HG03571 (cell line): ENCODE results near the gene QRSL1.
"Not testable (repeated sequence)": the region's sequence is repeated elsewhere in the genome, so short reads cannot be mapped to it uniquely, and the experiment has no call there.

Source experiments
- ATAC-seq: cut with Tn5 transposase; IDR thresholded peaks from one replicate; pipeline ENCODE4 v1.9.1; 2021; ENCODE audit not compliant: unreplicated experiment

The QRSL1 gene

DNA sequence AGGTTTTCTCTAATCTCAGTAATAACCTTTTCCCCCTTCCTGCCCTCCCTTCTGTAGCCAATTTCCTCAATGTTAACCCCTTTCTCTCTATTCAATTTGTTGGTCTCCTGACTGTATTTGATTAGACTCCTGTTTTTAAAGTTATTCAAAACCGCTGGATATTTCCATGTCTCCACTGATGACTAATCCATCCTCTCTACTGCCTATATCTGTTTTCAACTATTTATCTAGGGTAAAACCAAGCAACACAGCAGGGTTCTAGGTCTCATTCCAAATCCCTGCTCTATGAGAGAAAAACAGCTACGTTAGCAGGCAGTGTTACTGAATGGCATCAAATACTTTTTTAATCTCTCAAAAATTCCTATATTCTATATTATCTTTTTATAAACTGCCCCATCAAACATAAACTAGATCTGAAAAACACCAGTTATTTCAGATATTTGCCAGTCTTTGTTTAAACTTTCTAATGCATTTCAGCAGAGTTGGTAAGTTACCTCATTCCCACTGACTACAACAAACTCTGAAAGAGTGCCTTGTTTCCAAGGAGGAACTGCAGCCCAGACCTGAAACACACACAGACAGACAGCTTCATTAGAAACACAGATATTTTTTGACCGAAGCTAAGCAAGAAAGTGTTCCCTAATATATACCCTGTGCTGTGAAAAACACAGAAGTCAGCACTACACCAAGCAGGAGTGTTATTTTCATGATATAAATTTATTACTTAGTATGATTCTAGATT lies 8.3 kb upstream of the QRSL1 start:
- no peak for ATAC-seq

DNA sequence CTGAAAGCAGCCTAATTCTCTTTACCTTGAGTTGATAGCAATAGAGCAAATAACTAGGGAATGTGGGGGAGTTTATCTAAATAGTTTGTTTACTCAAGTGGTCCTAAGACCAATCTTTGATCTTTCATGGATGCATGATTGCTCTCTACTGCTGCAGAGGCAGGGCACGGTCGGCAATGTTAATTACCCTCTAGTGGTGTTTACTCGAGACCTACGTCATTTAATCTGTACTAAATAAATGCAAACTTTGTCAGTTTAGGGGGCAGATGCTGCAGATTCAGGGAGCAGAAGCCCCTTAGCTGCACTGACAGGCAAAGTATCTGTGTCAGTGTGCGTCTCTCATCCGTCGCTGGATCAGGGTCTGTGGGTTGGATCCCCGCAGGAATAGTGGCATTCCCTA lies 7.0 kb upstream of the QRSL1 start:
- ATAC-seq = no peak

DNA sequence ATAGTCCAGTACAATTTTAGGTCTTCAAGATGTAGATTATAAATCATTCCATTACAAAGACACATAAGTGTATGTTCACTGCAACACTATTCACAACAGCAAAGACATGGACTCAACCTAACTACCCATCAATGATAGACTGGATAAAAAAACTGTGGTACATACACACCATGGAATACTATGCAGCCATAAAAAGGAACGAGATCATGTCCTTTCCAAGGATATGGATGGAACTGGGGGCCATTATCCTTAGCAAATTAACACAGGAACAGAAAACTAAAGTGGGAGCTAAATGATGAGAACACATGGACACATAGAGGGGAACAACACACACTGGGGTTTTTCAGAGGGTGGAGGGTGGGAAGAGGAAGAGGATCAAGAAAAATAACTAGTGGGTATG lies 6.3 kb upstream of the QRSL1 start:
- no peak for ATAC-seq

- ATAC-seq = peak; percentile 46
Measured at GRCh38 chr6:106626485-106626884, 2.9 kb upstream of the QRSL1 start.

GRCh38 chr6:106627760-106628159 lies 1.6 kb upstream of the QRSL1 start:
- ATAC-seq = not testable (repeated sequence)

DNA sequence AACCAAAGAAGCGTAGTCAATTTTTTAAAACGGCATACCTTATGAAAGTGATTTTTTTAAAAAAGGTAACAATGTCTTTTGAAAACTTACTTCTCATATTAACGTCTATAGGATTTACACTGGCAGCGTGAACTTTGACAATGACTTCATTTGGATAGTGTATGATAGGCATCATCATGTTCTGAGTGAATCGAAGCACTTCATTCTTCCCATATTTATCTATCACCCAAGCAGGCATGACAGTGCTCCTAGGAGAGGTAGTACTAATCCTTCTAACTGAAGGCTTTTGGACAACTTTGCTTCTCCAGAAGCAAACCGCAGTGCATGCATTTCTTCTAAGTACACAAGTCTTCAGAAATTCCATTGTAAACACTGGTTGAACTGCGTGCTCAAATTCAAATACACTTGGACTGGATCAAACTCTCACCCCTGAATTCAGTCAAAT lies 698 bp upstream of the QRSL1 start:
- ATAC-seq = no peak

- peak; percentile 2 for ATAC-seq
Measured at GRCh38 chr6:106629859-106630163, 433 bp downstream of the QRSL1 start.

- no peak for ATAC-seq
Measured at GRCh38 chr6:106630366-106630765, 988 bp downstream of the QRSL1 start.

- ATAC-seq = no peak
Measured at GRCh38 chr6:106631346-106631745, 2.0 kb downstream of the QRSL1 start.

DNA sequence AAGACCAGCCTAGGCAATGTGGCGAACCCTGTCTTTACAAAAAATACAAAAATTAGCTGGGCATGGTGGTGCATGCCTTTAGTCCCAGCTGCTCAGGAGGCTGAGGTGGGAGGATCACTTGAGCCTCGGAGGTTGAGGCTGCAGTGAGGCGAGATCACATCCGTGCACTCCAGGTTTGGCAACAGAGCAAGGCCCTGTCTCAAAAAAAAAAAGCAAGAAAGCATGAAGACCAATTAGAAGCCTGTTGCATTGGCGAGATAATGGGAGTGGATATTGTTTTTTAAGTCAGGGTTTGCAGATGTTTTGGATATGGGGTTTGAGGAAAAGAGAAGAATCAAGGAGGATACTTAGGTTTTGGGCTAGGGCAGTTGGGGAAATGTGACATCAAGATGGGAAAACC lies 5.2 kb downstream of the QRSL1 start:
- ATAC-seq = no peak

- peak; percentile 25 for ATAC-seq
Measured at GRCh38 chr6:106637051-106637716, 7.8 kb downstream of the QRSL1 start.

DNA sequence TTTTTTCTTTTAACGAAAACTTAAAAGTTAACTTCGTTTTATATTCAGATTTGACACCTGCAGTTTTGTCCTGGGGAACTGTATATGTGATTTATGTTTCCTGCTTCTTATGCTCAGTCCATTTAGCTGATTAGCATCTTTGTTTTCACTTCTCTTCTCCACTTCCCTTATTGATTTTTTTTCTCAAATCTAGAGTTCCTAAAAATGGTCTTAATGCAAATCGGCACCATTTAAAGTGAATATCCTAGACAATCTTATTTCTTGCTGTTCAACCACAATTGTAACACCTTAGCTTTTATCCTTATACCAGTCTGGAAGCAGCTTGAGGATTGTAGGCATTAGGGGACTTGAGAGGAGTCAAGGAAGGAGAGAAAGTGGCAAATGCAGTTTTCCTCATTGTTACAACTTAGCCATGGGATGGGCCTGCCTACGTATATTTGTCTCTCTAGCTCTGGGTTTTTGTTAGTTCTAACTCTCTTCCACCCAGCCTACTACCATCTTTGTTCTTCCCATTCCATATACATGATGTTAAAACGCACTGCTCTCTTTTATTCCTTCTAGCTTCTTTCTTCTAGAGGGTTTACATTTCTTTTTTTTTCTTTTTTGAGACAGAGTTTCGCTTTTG lies 8.5 kb downstream of the QRSL1 start:
- peak; percentile 67 for ATAC-seq

DNA sequence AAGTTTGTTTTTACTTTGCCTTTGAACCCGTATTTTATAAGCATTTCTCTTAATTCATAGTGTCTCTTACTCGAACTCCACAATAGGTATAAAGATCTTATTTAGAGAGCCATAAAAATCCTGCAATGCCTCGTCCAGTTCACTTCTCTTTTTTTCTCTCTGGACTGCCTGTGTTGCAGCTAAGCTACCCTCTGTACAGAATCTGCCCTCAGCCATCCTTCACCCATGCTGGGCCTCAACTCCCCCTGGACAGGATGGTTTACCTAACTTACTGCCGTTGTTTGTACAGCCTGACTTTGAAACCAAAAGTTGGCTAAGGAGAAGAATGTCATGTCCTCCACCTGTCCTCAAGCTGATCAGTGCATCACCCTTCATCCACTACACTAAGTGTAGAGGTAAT lies 10.4 kb downstream of the QRSL1 start:
- no peak for ATAC-seq

DNA sequence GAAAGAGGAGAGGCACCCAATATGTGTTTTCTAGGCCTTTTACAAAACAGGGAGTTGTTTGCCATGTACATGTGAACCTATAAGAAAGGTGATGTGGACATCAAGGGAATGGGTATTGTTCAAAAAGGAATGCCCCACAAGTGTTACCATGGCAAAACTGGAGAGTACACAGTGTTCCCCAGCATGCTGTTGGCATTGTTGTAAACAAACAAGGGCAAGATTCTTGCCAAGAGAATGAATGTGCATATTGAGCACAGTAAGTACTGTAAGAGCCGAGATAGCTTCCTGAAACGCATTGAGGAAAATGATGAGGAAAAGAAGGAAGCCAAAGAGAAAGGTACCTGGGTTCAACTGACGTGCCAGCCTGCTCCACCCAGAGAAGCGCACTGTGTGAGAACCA lies 13.1 kb downstream of the QRSL1 start:
- no peak for ATAC-seq

- ATAC-seq = no peak
Measured at GRCh38 chr6:106643061-106643460, 13.7 kb downstream of the QRSL1 start.

GRCh38 chr6:106648651-106649308 lies 19.4 kb downstream of the QRSL1 start:
- ATAC-seq = no peak

DNA sequence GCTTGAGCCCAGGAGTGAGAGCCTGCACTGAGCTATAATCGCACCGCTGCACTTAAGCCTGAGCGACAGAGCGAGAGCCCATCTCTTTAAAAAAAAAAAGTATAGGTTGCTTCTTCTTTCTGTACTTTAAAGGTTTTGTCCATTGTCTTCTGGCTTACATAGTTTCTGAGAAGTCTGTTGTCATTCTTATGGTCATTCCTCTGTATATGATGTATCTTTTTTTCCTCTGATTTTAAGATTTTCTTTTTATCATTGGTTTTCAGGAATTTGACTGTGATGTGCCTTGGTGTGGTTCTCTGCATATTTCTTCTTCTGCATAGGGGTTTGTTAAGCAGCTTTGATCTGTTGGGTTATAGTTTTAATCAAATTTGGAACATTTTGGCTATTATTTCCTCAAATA lies 29.1 kb downstream of the QRSL1 start:
- no peak for ATAC-seq

- ATAC-seq = no peak
Measured at GRCh38 chr6:106659859-106660258, 30.5 kb downstream of the QRSL1 start.

GRCh38 chr6:106662458-106662857 lies 33.1 kb downstream of the QRSL1 start:
- ATAC-seq = no peak

DNA sequence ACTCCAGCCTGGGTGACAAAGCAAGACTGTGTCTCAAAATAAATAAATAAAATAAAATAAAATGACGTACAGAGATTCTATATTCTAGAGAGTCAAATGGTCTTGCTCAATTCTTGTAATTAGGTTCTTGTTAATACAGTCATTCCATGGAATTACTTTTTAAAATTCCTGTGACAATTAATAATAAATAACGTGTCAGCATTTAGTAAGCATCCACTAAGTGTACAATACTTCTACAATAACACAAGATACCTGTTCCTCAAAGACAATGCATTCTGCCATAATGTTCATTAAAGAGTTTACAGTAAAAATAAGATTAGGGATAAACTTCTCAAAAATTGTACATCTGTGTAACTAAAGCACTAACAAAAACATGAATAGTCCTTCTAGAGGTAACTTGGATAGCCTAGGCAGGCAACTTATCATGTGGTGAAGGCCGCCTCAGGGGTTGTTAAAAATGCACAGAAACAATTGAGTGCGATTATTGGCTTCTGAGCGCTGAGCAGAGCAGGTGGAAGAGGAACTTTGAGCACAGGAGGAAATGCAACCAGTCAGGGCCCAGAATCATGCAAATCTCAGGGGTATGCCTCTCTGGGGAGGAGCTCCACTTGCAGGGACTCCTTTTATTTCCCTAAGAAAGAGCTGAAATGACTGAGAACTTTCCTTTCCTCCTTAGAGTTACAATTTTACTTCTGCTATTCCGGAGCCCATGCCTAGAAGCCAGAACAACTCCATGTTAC lies 37.1 kb downstream of the QRSL1 start:
- peak; percentile 96 for ATAC-seq

- peak; percentile 12 for ATAC-seq
Measured at GRCh38 chr6:106667022-106667402, 37.6 kb downstream of the QRSL1 start.
